ENCODE results near the gene HDHD2.

Gene HDHD2

DNA sequence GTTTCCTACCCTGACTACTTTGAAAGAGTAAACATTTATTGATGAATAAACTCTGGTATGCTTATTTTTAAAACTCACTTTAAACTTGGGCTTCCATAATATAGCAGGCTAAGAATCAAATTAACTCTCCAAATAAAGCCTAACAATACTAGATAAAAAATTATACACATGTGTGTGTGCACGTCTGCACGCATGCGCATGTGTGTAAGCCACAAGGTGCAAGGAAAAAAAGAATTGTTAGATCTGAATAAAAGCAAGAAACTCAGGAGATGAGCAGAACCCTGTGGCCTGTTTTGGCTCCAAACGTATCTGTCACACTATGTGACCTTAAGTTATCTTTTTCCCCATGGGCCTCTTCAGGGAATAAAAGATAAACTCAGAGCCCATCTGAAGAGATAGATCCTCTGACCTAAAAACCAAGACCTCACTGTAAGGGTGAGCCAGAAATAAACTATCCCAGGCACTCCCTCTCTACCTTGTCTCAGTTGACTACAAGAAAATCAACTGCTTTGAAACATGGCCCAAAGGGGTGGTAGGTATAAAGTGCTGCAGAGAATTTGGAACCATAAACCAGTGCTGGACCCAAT lies 6.3 kb downstream of the HDHD2 start:
- DNase-seq = no peak

DNA sequence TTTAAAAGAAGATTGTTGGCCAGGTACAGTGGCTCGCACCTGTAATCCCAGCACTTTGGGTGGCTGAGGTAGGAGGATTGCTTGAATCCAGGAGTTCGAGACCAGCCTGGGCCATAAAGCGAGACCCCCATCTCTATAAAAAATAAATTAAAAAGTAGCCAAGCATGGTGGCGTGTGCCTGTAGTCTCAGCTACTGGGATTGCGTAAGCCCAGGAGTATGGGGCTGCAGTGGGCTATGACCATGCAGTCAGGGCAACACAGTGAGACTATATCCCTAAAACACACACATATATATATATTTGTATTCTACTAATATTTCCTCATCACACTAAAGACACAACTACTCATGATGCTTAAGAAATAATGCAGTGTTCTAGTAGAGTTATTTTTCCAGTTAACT lies 7.1 kb downstream of the HDHD2 start:
- DNase-seq = no peak

DNA sequence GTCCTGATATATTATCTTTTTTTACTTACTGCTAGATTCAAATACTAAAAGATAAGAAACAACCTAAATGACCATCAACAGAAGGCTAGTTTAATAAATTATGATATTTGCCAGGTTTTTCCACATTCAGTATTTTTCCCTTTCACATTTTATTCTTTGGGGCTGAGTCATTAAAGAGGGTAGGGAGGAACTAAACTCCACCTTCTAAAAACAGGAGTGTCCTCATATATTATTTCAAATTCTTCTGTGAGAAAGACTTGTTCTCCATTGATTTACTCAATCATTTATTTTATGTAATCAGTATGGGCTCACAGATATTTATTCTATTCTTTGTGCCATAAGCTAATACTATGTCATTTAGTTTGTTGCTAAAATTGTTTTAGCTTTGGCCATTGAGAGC lies 9.0 kb downstream of the HDHD2 start:
- DNase-seq = no peak

DNA sequence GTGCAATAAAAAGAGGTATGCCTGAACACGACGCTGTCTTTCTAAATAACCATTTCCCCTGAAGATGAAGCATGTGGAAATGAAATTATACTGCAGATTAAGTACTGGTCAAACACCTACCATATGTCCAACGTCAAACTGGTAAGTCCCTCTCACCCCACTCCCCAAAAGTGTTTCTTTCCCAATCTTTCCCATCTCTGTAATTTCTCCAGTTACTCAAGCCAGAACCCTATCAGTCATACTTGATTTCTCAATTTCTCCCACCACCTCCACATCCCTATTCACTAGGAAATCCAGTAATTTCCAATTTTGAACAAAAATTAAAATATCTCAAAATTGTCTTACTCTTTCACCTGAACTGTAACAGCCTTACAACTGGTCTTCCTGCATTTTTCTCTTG lies 29.2 kb downstream of the HDHD2 start:
- no peak for DNase-seq

DNA sequence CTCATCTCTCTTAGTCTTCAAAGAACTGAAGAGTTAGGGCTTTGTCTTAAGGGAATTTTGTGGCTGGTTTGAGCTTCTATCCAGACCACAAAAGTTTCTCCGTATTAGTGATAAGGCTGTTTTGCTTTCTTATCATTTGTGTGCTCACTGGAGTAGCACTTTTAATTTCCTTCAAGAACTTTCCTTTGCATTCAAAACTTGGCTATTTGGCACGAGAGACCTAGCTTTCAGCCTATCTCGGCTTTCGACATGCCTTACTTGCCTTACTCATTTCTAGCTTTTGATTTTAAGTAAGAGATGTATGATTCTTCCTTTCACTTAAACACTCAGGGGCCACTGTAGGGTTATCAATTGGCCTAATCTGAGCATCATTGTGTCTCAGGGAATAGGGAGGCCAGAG lies 29.9 kb downstream of the HDHD2 start:
- peak; percentile 85 for DNase-seq

DNA sequence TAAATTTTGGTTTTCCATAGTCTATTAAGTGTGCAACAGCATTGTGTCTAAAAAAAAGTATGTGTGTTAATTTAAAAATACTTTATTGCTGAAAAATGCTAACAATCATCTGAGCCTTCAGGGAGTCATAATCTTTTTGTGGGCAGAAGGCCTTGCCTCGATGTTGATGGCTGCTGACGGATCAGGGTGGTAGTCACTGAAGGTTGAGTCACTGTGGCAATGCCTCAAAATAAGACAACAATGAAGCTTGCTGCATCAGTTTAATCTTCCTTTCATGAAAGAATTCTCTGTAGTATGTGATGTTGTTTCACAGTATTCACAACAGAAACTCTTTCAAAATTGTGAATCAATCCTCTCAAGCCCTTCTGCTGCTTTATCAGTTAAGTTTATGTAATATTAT lies 31.3 kb downstream of the HDHD2 start:
- DNase-seq = no peak

DNA sequence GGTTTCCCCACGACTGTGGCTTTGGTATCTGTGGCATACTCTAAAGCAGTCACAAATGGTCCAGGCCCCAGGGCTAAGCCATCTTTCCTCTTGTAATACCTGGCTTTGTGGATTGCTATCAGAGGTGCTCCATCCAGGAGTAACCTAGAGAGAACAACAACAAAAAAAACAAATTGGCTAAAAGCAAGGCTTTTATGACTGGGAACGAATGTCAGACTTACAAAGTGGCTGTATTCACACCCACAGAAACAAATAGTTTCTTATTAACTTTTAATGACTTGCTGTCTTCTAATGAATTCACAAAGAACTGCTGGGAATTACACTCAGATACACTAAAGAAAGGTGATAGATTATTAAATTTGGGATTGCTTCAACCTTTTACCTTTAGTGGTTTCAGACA lies 35.1 kb downstream of the HDHD2 start:
- DNase-seq = no peak

DNA sequence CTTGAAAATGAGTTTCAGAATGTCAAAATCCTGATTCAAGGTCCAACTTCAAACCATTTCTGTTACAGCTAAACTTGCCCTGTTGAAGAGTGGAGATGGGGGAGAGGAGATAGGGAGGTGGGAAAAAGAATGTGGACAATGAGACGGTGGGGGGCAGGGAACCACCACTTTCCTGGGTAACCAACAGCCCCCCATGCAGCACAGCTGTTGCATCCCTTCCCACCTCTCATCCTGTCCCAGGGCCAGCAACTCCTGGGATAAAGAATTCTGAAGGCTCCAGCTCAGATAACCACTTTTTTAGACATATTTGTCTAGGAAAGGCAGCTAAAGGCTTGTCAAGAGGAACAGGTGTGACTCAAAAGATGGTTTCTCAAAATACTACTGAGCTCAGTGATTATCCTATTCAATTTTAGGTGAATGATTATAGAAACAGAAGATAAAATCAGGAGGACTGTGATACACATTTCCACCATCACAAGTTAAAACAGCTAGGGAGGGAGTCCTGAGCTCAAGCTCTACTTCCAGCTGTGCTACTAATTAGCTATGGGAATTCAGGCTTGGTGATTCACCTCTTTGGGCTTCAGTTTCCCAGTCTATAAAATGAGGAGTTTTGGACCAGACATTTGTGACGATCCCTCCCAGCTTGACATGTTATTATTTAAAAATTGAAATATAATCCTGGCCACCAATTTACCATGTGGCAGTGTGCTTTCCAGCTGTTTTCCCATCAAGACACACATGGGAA lies 36.3 kb downstream of the HDHD2 start:
- DNase-seq = no peak

DNA sequence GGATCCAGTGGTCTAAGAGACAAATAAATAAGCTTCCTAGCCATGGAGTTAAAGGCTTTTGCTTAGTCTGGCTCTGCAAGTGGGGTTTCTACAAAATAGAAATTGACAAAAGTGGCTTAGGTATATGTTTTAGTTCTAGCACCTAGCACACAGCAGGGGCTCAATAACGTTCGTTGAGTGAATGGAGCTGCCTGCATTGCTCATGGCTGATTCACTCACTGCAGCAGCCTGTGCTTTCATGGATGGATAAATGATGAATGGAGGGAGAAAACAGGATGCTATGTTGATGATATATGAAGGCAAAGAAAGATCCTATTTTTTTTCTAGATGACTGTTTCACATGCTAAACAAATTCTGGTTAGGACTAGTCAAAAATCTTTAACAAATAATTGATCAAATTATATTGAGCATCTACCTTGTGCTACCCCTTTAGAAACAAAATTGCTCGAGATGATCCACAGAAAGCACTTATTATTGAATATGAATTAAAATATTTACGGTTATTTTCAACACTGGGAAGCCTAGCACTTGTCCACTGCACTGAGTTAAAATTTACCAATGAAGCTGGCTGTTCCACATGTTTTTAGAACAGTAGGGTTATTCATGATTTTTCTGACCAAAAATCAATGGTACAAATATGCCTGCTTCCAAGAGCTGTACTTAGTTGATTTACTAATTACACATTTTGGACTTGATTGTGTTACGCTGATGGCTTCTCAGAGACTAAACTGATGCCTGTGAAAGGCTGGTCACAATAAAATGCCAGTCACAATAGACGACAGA lies 39.6 kb downstream of the HDHD2 start:
- DNase-seq = no peak

DNA sequence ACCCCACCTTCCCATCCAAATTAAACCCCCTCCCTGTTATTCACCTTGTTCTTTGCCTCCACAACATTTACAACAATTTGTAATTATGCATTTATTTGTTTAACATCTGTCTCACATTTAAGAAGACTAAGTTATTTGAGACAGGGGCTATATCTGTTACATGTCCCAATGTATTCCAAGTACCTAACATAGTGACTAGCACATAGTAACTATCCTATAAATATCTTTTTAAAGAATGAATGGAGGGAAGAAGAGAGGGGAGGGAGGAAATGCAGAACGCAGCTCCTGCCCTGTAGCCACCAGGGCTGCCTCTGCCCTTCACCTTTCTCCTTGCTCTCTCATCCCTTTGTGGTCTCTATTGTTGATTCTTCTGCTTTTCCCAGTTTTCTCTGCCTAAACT lies 40.6 kb downstream of the HDHD2 start:
- DNase-seq = no peak

DNA sequence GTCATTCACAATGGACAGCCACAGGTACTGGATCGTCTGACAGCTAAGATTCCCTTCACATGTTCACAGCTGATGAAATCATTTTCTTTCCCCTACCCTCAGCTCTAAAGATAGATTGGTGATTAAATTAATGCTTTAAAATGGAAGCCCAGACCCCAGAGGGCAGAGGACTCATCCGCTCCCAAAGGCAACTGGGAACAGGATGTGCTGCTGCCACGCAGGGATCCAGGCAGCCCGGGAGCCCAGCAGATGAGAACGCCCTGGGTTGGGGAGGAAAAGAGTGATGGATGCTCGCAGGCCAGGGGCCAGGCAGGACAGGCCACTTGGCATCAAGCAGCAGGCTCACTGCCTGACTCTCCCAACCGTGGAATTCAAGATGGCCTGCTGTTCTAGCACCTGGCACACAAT lies 41.3 kb downstream of the HDHD2 start:
- DNase-seq = no peak

DNA sequence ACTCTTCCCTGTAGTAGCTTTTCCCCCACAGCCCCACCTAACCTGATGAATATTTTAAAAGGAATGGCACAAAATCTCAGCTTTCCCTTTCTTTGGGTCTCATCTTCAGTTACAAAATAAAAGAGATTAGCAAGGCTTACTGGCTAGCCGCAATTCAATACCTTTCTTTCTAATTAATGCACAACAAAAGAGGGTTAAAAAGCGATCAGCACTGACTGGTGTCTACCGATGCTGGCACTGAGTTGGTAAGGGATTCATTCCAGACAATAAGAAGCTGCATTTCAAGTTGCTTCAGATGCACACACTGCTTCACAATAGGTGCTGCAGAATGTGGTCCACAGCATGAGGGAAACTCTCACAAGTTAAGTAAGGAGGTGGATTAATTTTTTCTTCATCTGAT lies 41.9 kb downstream of the HDHD2 start:
- no peak for DNase-seq

DNA sequence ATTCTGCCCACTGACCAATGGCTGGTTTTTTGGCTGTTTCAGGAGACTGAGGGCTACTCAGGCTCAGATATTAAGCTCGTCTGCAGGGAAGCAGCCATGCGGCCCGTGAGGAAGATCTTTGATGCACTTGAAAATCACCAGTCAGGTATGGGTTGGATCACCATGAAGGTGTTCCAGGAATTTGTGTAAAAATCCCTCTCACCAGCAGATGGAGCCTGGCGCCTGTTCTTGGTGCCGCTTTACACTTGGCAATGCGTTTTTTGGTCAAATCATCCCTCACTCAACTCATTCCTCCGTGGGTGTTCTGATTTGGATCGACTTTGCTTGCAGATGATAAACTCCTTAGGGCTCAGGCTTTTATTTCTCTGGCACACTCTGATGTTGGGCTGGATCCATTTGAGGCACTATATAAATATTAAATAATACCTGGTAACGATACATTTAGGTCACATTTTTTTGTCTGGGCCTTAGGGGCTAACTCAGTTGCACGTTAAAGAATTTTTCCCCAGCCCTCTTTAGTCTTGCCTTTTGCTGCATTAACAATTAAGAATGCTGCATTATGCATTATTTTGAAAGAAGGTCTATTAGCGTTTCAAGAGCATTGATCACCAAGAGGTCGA lies 50.0 kb downstream of the HDHD2 start:
- peak; percentile 63 for DNase-seq

DNA sequence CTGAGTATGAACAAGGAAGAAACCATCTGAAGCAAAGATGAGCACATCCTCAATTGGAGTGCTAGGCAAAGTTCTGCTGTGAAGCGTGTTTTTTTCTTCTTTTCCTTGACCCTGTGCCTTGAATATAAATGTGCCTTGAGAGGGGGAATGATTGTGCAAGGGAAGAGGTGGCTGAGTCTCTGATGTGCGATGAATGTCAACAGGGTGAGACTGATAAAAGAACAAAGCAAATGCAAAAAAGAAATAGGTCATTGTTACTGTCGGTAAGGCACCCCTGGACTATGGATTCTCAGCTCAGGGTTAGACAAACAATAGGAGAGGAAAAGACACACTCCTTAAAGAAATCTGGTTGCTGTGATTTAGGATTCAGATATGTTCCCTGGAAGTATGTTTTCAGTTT lies 54.5 kb downstream of the HDHD2 start:
- DNase-seq = no peak

DNA sequence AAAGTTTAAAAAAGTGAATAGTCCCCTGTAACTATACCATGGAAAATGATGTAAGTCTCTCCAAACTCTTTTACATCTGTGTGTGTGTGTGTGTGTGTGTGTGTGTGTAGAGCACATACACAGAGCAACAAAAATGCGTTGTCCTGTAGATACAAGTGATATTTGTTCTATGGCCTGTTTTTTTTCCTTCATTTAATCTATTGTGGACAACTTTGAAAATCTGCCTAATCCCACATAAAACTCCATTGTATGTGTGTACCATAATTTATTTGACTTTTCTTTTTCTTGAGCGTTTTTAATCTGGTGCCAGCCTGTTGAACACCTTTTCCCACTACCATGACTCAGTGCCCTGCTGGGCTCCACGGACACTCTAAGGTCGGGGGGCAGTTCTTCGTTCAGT lies 62.6 kb downstream of the HDHD2 start:
- no peak for DNase-seq

DNA sequence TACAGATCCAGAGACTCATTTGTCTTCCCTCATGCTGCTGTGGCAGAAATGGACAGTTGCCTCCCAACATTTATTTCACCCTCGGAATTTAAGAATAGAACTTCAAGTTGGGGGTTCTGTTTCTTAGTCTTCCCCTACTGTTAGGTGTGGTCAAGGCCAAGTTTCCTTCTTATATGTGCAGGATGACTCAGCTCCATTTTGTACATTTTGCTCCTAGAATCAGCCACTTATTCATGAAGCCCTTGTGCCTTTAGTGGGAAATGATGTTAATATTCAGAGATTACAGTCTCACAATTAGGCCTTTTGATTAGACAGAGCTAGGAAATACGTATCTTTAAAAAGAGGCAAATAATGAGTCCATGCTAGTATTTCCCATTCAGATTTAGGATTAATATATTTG lies 68.7 kb downstream of the HDHD2 start:
- DNase-seq = no peak

DNA sequence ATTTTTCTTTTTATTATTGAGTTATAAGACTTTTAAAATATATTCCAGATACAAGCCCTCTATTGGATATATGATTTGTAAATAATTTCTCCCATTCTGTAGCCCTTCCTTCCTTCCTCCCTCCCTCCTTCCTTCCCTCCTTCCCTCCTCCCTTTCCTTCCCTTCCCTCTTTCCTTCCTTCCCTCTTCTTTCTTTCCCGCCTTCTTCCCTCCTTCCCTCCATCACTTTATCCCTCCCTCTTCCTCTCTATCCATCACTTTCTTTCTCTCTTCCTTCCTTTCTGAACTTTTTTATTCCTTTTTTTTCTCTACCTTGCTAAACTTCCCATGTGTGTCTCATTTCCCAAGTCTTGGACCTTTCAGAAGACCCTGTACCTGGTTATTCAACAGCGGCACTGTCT lies 69.4 kb downstream of the HDHD2 start:
- no peak for DNase-seq

DNA sequence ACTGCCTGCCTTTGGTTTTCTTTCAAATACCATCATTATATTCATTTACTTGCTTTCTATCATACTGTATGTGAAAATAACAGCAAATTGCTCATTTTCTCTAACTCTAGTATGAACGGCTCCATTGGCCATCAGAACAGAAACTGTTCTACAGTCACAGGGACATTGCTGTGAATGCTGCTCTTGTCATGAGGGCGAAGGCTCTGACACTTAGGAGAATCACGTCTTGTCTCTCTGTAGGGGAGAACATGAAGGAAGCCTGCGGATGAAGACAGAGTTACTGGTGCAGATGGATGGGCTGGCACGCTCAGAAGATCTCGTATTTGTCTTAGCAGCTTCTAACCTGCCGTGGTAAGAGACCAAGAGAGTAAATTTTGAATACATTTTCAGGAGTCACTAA lies 73.2 kb downstream of the HDHD2 start:
- no peak for DNase-seq

DNA sequence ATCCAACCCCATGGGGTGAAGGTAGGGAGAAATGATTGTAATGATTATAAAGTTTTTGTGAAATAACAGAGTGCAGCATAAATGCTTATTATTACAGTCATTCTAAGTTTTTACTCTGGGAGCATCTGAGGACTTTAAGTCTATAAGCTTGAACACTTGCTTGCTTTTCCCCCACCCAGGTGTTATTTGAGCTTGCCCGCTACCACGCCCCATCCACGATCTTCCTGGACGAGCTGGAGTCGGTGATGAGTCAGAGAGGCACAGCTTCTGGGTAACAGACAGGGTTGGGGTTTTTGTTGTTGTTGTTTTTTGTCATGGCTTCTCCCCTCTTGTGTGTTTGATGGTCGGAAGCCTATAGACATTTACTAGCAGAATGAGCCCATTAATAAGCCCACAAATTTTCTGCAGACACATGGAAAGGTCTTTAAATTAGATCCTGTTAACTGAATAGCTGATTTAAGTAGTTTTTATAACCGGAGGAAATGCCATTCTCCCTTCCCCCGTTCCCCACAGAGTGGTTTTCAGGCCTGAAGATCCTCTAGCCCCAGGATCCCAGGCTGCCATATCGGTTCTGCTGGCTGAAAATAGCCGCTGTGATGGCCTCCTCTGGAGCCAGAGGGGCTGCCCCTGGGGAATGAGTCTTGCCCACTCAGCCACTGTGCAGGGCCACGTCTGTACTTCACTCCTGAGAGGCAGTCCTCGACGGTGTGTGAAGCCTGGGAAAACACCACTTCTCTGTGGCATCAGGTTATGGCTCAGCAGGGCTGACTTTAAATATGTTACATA lies 75.0 kb downstream of the HDHD2 start:
- DNase-seq = no peak

DNA sequence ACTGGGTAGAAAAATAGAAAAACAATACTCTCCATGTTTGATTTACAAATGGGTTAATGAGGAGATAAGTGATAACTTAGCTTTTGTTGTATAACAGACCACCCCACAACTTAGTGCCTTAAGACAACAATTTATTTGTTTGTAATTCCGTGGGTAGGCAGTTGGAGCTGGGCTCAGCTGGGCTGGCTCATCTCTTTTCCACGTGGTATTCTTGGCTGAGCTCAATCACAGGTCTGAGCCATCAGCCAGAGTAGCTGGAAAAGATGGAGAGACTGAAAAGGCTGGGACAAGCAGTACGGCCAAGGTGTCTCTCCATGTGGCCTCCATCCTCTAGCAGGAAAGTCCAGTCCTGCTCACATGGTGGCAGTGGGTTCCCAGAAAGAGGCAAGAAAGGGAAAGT lies 82.7 kb downstream of the HDHD2 start:
- DNase-seq = no peak

DNA sequence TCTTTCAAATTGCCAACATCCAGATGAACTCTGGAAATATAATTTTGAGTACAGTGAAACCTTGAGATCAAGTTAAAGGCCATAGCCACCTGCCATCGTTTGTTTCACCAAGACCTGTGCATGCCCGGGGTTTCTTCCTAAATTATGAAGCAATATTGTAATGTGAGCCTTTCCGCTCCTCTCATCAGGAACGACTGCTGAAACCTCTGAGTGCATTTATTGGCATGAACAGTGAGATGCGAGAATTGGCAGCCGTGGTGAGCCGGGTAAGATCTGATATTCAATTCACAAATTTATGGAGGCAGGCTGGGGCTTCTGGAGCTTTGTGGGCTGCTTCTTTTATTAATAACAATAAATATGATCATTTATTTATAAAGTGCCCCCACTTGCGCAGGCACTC lies 87.2 kb downstream of the HDHD2 start:
- no peak for DNase-seq

DNA sequence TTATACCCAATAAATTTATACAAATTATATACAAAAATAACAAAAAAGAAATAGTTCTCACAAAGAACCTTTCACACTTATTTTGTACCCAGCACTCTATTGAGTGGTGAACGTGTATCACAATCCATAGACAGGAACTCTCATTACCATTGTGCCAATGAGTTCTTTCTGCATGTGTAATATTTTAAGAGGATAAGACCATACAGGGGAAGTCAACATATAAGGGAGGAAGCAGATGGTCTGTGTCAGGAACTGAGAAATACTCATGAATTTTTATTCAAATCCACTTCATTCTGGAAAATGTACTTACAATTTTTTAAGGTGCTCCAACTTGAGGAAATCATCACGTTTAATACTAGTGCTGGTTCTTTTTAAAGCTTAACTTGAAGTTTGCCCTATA lies 87.8 kb downstream of the HDHD2 start:
- DNase-seq = no peak

Measured in activated CD4-positive, alpha-beta T cell treated with anti-CD3 and anti-CD28 coated beads, Interleukin-10, Interleukin-2, amounts not matched to agents 100 ng/mL and 50 ng/mL, durations not matched to agents 16 hours and 8 hours (primary cell).